ENCODE measurements around the gene ALAS1. TPM values are rescaled to one million over a fixed set of nuclear protein-coding genes. Genes with fewer than 3 reads are reported as not detected.
"Not testable (repeated sequence)": the region's sequence is repeated elsewhere in the genome, so short reads cannot be mapped to it uniquely, and the experiment has no call there.

The ALAS1 gene
- total RNA-seq, 1 donor from 2014 or later, result 47.8 TPM

DNA sequence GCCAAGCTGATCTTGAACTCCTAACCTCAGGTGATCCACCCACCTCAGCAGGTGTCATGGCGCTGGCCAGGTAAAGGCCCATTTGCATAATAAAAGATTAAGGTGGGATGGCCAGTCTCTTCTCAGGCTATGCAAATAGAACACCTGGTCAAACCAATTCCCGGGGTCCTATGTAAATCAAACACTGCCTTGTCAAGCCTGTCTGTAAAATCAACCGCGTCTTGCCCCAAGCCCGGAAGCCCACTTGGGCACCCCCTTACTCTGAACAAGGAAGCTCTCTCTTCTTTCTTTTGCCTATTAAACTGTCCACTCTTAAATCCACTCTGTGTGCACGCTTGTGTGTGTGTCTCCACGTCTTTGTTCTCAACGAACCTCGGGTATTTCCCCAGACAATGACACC lies 30.7 kb upstream of the ALAS1 start:
- Mint-ChIP-seq H3K4me3 (no peak overlapping the region), H3K27ac (ENCODE audit: unreplicated experiment) (no peak overlapping the region), H3K9me3 (peaks cover 2% of the 10 kb centered on the region), H3K27me3 (ENCODE audit: low read depth) (no peaks in the 10 kb centered on the region), H3K4me1 (peaks cover 4% of the 10 kb centered on the region), H3K36me3 (ENCODE audit: low read depth) (no peaks in the 10 kb centered on the region)
- TF ChIP-seq, protein P1, sequence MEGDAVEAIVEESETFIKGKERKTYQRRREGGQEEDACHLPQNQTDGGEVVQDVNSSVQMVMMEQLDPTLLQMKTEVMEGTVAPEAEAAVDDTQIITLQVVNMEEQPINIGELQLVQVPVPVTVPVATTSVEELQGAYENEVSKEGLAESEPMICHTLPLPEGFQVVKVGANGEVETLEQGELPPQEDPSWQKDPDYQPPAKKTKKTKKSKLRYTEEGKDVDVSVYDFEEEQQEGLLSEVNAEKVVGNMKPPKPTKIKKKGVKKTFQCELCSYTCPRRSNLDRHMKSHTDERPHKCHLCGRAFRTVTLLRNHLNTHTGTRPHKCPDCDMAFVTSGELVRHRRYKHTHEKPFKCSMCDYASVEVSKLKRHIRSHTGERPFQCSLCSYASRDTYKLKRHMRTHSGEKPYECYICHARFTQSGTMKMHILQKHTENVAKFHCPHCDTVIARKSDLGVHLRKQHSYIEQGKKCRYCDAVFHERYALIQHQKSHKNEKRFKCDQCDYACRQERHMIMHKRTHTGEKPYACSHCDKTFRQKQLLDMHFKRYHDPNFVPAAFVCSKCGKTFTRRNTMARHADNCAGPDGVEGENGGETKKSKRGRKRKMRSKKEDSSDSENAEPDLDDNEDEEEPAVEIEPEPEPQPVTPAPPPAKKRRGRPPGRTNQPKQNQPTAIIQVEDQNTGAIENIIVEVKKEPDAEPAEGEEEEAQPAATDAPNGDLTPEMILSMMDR (conservative IDR thresholded peaks at IDR 0.05), result no peak
- DNase-seq (ENCODE audit: low read depth, low spot score), result no peak

DNA sequence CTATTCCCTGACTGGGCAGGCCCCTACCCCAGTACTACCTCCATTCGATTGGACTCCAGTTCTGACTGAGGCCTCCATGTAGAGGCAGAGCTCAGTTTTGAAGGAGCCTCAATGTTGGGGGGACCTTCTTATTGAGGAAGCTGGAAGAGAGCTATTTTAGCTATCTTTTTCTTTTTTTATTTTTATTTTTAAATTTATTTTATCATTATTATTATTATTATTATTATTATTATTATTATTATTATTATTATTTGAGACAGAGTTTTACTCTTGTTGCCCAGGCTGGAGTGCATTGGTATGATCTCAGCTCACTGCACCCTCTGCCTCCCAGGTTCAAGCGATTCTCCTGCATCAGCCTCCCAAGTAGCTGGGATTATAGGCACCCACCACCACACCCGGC lies 27.7 kb upstream of the ALAS1 start:
- H3K27me3 Mint-ChIP-seq (ENCODE audit: low read depth); H3K9me3 Mint-ChIP-seq; H3K36me3 Mint-ChIP-seq (ENCODE audit: low read depth); DNase-seq (ENCODE audit: low read depth, low spot score); H3K27ac Mint-ChIP-seq (ENCODE audit: unreplicated experiment); H3K4me3 Mint-ChIP-seq; H3K4me1 Mint-ChIP-seq: not testable (repeated sequence)

DNA sequence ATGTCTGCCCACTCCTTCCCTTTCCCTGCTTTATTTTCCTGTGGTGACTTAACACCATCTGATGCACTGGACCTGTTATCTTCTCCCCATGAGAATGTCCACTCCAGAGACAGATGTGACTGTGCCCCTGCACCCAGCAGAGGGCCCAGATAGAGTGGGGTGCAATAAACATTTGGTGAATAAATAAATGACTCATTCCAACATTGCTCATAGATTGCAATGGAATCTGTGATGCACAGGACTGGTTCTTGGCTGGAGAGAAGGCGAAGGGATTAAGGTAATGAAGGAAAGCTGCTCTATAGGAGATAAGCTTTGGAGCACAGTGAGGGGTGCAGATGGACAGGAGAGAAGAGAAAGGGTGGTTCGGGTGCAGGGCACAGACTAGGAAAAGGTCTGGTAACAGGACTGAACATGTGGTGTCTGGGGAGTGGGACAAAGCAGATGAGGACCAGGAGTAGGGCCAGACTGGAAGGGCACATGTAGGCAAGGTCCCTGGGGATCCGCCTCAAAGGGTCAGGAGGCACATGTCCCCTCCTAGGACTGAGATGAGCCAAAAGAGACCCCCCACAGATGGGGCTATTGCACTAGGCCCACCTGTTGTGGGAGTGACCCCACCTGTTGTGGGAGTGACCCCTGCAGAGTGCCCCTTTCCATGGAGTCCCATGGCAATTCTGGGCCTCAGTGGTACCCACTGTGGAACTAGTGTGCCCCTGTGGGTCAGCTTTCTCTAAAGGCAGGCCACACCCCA lies 26.3 kb upstream of the ALAS1 start:
- no peak overlapping the region for H3K4me3 Mint-ChIP-seq
- H3K27ac Mint-ChIP-seq (ENCODE audit: unreplicated experiment), result no peak overlapping the region
- no peaks in the 10 kb centered on the region for H3K9me3 Mint-ChIP-seq
- DNase-seq (ENCODE audit: low read depth, low spot score), result no peak
- H3K27me3 Mint-ChIP-seq (ENCODE audit: low read depth), result no peaks in the 10 kb centered on the region
- TF ChIP-seq, protein P1 (conservative IDR thresholded peaks at IDR 0.05), result no peak
- no peaks in the 10 kb centered on the region for H3K36me3 Mint-ChIP-seq (ENCODE audit: low read depth)
- peaks cover 8% of the 10 kb centered on the region for H3K4me1 Mint-ChIP-seq

DNA sequence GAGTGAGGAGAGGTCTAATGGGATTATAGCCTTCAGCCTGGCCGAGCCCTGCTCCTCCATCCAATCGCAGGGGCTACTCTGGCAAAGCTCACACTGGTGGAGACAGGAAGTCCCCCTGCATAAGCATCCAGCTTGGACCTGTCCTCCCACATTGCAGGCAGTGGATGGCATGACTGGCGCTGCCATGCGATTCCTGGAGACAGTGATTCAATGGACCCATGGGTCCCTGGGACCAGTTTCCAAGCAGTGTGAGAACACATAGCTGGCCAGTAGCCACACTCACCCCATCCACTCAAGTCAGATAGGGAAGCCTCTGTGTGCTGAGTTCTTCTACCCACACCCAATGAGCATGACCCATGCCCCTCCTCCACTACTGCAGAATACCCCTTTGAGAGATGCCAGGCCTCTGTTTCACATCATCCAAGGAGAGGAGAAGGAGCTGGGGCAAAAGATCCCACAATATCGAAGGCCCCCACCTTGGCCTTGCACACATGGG lies 25.6 kb upstream of the ALAS1 start:
- TF ChIP-seq, protein P1 (conservative IDR thresholded peaks at IDR 0.05), result no peak

DNA sequence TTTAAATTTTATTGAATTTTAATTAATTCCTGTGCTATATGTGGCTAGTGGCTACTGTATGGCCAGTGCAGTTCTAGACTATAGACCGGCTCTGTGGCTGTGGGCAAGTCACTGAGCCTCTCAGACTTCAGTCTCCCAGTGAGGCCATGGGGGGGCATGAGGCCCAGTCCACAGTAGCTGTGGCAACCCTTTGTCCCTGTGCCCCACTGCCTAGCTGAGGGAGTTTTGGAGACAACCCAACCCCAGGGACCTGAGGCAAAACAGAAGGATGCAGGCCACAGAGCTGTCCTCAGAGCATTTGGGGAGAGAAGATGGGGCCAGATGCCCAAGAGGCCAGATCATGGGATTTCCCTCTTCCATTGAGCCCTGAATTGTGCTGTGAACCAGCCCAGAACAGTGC lies 24.9 kb upstream of the ALAS1 start:
- no peaks in the 10 kb centered on the region for H3K27me3 Mint-ChIP-seq (ENCODE audit: low read depth)
- no peak for DNase-seq (ENCODE audit: low read depth, low spot score)
- no peak overlapping the region for H3K4me3 Mint-ChIP-seq
- TF ChIP-seq, protein P1 (conservative IDR thresholded peaks at IDR 0.05), result no peak
- peaks cover 11% of the 10 kb centered on the region for H3K4me1 Mint-ChIP-seq
- no peak overlapping the region for H3K27ac Mint-ChIP-seq (ENCODE audit: unreplicated experiment)
- H3K9me3 Mint-ChIP-seq, result no peaks in the 10 kb centered on the region
- H3K36me3 Mint-ChIP-seq (ENCODE audit: low read depth), result no peaks in the 10 kb centered on the region

More for the DNA sequence above, 25.6 kb upstream of the ALAS1 start:
- Mint-ChIP-seq H3K4me3 (no peak overlapping the region), H3K4me1 (peaks cover 10% of the 10 kb centered on the region), H3K27ac (ENCODE audit: unreplicated experiment) (no peak overlapping the region), H3K9me3 (no peaks in the 10 kb centered on the region), H3K36me3 (ENCODE audit: low read depth) (no peaks in the 10 kb centered on the region), H3K27me3 (ENCODE audit: low read depth) (no peaks in the 10 kb centered on the region)
- DNase-seq (ENCODE audit: low read depth, low spot score), result no peak

DNA sequence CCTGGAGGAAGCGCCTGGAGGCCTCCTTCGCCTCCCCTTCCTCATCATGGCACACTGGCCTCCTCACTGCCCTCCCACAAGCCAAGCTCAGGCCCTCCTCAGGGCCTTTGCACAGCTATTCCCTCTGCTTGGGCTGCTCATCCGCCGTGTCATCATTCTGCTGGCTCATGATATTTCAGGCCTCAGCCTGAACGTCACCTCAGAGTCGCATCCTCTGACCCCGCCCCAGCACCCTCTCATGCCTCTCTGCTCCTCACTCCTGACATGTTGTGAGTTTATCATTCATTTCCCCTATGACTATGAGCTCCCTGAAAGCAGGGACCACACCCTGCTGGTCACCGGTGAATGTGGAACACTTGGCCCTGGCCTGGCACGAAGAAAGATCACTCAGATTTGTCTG lies 23.1 kb upstream of the ALAS1 start:
- TF ChIP-seq, protein P1 (conservative IDR thresholded peaks at IDR 0.05), result no peak
- Mint-ChIP-seq H3K9me3 (no peaks in the 10 kb centered on the region), H3K27ac (ENCODE audit: unreplicated experiment) (no peak overlapping the region), H3K4me3 (no peak overlapping the region), H3K27me3 (ENCODE audit: low read depth) (no peaks in the 10 kb centered on the region), H3K4me1 (peaks cover 11% of the 10 kb centered on the region), H3K36me3 (ENCODE audit: low read depth) (no peaks in the 10 kb centered on the region)
- no peak for DNase-seq (ENCODE audit: low read depth, low spot score)

All from neural crest cell (in vitro differentiated cells).